Measurements from ENCODE around the gene HAP1. TPM values are rescaled to one million over a fixed set of nuclear protein-coding genes. Genes with fewer than 3 reads are reported as not detected.
A peak's percentile ranks its signal among the peaks of the same experiment; 100 is the strongest.

Gene HAP1
- total and polyA plus RNA-seq, 8 donors, result 0.31 to 0.85 (median 0.49) TPM; not detected in 4

DNA sequence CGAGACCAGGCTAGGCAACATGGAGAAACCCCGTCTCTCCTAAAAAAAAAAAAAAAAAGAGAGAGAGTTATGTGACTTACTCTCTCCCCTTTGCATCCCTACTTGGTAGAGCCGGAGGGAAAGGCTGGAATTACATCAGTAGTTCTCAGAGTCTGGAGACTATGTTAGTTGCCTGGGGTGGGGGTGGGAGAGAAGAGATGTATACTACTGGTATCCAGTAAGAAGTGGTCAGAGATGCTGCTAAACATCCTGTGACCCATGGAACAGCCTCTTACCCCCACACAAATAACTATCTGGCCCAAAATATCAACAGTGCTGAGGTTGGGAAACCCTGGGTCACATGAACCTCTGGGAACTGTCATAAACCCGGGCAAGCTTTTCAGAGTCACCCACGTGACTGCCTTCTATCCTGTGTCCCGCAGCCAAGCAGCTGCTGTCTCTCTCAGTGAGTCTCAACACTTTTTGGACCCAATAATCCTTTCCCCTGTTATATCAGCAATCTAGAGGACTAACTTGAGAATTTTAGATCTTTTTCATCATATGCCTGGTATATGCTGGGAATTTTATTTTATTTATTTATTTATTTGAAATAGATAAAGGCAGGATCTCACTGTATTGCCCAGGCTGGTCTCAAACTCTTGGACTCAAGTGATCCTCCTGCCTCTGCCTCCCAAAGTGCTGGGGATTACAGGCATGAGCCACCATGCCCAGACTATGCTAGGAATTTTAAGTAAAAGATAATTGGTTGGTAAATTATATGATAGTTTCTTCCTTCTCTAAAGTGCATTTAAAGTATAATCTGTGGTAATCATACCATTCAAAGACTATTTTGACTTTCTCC is 37.1 kb downstream of the HAP1 start:
- H3K9me3 ChIP-seq, result no peaks in the 10 kb centered on the region
- no peak overlapping the region for H3K4me3 ChIP-seq
- no peaks in the 10 kb centered on the region for H3K27me3 ChIP-seq
- H3K36me3 ChIP-seq, result peaks cover 28 to 33% (median 31%) of the 10 kb centered on the region in 4 donors
- peak; percentile 39 to 75 for DNase-seq
- H3K4me1 ChIP-seq, result peaks cover 4 to 29% (median 24%) of the 10 kb centered on the region in 4 donors
- WGBS, 5 donors, result 38 to 55% (median 49%) methylated on average over 6 of the region's 6 CpGs
- peak overlapping the region in 3 of 5 donors; percentile 46 to 69 (median 56) for H3K27ac ChIP-seq
- TF ChIP-seq, protein P1, sequence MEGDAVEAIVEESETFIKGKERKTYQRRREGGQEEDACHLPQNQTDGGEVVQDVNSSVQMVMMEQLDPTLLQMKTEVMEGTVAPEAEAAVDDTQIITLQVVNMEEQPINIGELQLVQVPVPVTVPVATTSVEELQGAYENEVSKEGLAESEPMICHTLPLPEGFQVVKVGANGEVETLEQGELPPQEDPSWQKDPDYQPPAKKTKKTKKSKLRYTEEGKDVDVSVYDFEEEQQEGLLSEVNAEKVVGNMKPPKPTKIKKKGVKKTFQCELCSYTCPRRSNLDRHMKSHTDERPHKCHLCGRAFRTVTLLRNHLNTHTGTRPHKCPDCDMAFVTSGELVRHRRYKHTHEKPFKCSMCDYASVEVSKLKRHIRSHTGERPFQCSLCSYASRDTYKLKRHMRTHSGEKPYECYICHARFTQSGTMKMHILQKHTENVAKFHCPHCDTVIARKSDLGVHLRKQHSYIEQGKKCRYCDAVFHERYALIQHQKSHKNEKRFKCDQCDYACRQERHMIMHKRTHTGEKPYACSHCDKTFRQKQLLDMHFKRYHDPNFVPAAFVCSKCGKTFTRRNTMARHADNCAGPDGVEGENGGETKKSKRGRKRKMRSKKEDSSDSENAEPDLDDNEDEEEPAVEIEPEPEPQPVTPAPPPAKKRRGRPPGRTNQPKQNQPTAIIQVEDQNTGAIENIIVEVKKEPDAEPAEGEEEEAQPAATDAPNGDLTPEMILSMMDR (IDR thresholded peaks at IDR 0.05), result no peak
- TF ChIP-seq POLR2AphosphoS5 (IDR thresholded peaks at IDR 0.05) (peak in 2 of 3 donors; percentile 20 to 27), EP300 (IDR thresholded peaks at IDR 0.05) (no peak), POLR2A (IDR thresholded peaks at IDR 0.05) (no peak)
- intact Hi-C loops (cut with DNase I; ENCODE audit: low total_unique reads), result no loop called here

DNA sequence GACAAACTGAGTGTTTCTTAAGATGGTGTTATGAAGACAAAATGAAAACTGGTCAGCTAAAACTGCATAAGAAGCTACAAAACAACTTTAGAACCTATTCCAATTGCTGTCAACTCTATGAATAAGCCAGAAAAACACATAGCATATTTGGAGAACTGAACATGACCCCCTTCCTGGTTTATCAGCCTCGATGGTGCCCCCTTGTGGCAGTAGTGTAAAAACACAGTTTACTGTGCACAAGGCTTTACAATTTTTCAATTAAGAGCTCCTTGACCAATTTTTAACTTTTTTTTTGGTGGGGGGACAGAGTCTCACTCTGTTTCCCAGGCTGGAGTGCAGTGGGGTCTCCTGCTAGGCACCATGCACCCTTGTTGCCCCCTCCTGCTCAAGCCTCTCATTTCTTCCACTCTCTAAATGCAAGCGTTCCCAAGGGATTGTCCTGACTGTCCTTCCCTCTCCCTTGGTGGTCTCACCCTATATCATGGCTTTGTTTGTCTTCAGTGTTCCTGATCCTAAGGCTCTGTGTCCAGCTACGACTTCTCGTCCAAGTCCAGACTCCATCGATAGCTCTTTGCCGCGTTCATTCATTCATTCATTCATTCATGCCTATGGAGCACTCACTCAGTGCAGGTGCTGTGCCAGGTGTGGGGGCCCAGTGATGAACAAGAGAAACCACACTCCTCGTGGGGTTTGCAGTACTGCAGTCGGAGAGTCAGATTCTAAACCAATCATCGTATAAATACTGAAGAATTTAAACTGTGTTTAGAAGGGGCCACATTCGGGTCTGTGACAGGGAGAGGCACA is 38.3 kb downstream of the HAP1 start:
- DNase-seq, result peak; percentile 48 to 91
- Histone ChIP-seq H3K36me3 (peaks cover 40 to 45% (median 43%) of the 10 kb centered on the region in 4 donors), H3K4me3 (no peak overlapping the region), H3K9me3 (no peaks in the 10 kb centered on the region), H3K4me1 (peaks cover 12 to 41% (median 34%) of the 10 kb centered on the region in 4 donors), H3K27ac (peak overlapping the region in 3 of 5 donors; percentile 46 to 69 (median 47)), H3K27me3 (no peaks in the 10 kb centered on the region)
- TF ChIP-seq POLR2A (IDR thresholded peaks at IDR 0.05) (no peak), POLR2AphosphoS5 (IDR thresholded peaks at IDR 0.05) (peak in 1 of 3 donors; percentile 68)
- TF ChIP-seq, protein P1 (IDR thresholded peaks at IDR 0.05), result peak in 5 of 7 experiments; percentile 28 to 85 (median 68)
- intact Hi-C loops (cut with DNase I; ENCODE audit: low total_unique reads), result no loop called here
- WGBS, 5 donors, result 45 to 50% (median 48%) methylated on average over 11 of the region's 11 CpGs

GRCh38 chr17:41695134-41695661 is 39.2 kb downstream of the HAP1 start:
- H3K36me3 ChIP-seq, result peaks cover 49 to 55% (median 53%) of the 10 kb centered on the region in 4 donors
- no peaks in the 10 kb centered on the region for H3K9me3 ChIP-seq
- TF ChIP-seq POLR2A (IDR thresholded peaks at IDR 0.05), result no peak
- TF ChIP-seq EP300 (IDR thresholded peaks at IDR 0.05), result no peak
- TF ChIP-seq, protein P1 (IDR thresholded peaks at IDR 0.05), result no peak
- no peak for TF ChIP-seq POLR2AphosphoS5 (IDR thresholded peaks at IDR 0.05)
- WGBS, 5 donors, result 64 to 80% (median 71%) methylated on average over 7 of the region's 7 CpGs
- no peak for DNase-seq
- intact Hi-C loops (cut with DNase I; ENCODE audit: low total_unique reads), result no loop called here
- H3K27me3 ChIP-seq, result no peaks in the 10 kb centered on the region
- H3K4me1 ChIP-seq, result peaks cover 21 to 50% (median 44%) of the 10 kb centered on the region in 4 donors
- H3K27ac ChIP-seq, result peak overlapping the region in 3 of 5 donors; percentile 9 to 69 (median 47)
- H3K4me3 ChIP-seq, result no peak overlapping the region

All from stomach (tissue), 9 donors.